HCEC 1CT (cell line): ENCODE measurements around the gene MXRA7.

Source experiments
- DNase-seq: peaks from one replicate; pipeline ENCODE4 v3.0.0-alpha.2; 2017

Gene MXRA7

DNA sequence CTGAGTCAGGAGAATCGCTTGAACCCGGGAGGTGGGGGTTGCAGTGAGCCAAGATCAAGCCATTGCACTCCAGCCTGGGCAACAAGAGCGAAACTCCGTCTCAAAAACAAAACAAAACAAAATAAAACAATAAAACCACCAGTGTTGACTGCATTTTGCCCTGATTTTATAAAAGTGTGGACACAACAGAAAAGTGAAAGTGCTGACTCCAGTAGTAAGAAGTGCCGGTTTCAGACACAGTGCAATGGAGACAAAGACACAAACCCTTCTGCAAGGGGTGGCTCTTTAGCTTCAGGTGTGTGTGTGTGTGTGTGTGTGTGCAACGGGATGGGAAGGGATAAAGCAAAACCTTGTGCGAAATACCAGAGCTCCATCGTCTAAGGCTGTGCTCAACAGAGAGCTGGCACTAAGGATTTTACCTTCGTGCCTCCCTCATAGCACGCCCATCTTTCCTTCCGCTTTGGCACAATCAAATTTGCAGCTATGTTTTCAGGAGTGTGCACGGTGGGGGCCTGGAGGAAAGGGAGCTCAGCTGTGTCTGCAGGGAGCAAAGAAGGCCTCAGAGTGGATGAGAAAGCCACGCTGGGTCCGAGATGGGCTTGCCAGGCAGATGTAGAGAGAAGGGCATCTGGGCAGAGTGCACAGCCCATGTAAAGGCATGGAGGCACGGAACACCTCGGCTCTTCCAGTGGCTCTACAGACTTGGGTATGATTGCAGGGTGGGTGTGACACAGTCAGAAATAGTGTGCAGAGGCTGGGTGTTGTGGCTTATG is 15.5 kb downstream of the MXRA7 start:
- DNase-seq, result no peak

DNA sequence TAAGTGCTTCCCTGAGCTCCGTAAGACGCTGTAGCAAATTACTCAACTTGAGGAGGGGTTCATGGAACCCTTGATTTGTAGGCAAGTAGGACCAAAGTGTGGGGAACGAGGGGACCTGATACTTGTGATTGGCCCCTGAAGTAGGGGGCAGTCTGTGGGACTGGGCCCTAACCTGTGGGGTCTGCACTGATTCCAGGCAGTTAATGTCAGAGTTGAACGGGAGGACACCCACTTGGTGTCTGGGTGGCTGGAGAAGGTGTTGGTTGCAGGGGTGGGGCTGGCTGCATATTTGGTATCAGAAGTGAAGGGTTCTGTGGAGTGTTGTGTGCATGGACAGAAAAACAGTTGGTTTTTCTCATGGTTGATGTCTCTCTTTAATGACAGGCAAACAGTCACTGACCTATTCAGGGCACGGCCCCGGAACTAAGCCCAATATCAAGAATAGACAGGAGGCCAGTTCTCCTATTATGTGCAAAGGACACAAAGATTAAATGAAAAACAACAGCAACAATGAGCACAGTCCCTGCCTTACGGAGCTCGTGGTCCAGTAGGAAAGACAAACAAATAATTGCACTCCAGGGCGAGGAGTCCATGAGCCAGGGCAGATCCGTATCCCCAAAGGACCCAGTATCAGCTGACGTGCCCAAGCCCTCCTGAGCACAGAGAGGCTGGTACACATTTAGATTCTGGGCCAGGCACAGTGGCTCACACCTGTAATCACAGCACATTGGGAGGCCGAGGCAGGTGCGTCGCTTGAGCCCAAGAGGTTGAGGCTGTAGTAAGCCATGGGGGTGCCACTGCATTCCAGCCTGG is 19.2 kb downstream of the MXRA7 start:
- DNase-seq, result no peak

DNA sequence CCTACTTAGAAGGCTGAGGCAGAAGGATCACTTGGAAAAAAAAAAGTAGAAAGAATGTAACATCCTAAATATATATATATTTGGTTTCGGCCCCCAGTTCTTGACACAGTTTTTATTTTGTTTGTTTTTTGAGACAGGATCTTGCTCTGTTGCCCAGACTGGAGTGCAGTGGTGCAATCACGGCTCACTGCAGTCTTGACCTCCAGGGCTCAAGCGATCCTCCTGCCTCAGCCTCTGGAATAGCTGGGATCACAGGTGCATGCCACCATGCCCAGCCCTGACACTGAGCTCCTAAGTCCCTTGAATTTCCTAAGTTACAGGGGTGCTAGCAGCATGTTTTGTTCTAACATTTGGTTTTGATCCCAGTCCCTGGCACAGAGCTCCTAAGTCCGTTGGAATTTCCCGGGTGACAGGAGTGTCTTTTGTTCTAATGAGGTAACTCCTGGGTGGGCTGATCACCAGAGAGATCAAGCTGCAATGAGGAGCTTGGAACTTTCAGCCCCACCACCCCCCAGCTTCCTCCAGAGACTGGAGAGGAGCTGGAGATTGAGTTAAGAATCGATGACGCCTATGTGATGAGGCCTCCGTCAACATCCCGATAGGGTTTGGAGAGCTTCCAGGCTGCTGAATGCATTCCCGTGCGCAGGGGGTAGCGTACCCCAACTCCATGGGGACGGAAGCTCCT is 20.0 kb downstream of the MXRA7 start:
- DNase-seq, result no peak

DNA sequence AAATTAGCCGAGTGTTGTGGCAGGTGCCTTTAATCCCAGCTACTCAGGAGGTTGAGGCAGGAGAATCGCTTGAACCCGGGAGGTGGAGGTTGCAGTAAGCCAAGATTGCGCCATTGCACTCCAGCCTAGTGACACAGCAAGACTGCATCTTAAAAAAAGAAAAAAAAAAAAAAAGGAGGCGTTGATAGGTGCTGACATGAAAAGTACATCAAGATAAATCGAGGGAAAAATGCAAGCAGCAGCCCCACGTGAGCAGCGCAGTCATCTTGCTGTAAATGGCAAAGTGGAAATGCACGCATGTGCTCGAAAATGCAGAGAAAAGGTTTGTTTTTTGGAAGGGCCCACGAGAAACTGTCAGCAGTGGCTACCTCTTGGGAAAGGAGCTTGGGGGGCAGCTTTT is 20.9 kb downstream of the MXRA7 start:
- no peak for DNase-seq

DNA sequence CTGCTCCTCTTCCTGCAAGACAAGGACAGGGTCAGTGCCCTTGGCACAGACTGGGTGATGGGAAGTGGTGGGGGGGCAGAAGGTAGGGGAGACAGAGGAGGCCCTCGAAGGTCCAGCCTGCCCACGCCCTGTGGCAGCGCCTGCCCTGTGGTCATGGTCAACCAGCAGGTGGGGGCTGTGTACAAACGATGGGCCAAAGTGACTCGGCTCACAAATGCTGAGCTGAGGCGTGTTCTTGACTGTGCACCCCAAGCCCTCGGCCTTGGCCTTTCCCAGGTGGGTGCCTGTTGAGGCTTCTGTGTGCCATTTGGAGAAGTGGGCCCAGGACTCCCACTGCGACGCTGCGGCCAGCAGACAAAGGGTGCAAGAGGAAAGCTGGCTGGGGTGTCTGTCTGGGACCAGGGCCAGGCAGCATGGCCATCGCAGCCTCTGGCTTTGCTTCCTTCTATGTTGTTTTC is 22.6 kb downstream of the MXRA7 start:
- DNase-seq, result peak; percentile 41

DNA sequence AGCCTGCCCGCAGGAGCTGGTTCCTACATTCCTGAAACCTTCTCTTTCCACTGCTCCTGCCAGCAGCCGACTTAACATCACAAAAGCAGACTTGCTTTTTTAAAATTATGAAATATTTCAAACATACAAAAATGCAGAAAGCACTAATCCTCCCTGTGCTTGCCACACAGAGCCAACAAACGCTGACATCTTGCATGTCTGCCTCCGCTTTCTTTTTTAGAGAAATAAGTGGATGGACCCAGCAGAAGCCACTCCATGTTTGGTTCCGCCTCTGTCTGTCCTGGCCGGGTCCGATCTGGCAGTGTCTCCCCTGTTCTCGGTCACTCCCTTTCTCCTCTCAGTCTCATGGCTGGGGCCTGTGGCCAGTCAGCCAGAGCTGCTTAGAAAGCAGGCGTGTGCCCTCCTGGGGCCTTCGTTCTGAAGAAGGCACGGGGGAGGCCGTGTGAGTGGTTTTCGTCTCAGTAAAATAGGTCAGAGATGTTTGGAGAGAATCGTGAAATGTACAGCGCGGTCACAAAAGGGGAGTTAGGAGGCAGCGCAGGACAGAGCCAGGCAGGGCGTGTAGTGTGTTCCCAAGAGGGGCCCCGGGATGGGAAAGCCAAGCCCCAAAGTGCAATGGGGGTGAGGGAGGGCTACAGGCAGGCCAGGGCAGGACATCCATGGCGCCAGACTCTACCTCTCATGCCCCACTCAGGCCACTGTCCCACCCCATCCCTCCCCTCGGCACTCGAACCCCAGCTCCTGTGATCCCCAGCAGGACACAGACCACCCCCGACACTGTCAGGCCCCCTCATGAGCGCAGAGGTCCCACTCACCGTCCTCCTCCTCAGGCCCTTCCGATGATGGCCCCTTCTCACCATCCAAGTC is 23.2 kb downstream of the MXRA7 start:
- DNase-seq, result no peak

DNA sequence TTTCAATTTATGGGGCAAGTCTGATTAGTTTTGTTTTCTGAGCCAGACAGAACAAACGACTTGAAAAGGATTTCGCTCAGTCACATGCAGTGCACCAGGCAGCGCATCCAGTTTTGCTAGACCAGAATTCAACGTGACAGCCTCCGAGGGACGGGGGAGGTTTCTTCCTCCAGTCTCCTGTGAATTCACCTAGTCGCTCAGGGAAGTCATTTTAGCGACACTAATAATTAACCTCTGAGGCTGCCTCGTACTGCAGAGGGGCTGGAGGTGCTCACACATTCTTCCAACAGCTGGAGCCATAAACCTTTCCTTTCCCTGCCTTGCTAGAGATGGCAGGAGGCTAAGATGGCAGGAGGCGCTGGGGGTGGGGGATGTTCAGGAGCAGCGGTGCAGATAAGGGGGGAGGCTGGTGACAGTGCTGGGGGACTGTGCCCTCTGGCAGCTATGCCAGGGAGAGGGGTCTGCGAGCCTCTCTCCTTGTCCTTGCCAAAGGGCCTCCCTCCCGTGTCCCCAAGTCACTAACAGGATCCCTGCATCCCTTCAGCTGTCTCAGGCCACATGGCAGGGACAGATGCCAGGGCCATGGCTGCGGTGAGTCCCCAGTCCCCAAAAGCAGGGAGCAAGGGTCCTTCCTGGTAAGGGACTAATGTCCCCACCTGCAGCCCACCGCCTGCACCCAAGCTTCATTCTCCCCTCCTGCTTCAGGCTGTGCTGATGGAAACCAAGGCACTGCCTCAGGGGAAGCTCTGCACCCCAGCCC is 24.0 kb downstream of the MXRA7 start:
- no peak for DNase-seq

DNA sequence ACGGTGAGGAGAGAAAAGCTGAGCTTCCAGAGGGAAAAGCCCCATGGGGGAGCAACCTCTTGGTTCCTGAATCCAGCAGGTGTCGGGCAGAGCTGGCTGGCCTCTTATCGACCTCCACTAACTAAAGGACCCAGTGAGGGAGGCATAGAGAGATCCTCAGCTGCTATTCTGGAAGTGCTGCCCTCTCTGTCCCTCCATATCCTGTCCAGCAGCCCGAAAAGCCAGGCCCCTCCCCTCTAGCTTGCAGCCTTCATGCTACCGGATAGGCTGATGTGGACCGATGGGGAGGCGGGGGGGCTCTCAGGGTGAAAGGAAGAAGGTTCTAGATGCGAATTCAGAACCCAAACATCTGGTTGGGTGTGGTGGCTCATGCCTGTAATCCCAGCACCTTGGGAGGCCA is 24.9 kb downstream of the MXRA7 start:
- no peak for DNase-seq

DNA sequence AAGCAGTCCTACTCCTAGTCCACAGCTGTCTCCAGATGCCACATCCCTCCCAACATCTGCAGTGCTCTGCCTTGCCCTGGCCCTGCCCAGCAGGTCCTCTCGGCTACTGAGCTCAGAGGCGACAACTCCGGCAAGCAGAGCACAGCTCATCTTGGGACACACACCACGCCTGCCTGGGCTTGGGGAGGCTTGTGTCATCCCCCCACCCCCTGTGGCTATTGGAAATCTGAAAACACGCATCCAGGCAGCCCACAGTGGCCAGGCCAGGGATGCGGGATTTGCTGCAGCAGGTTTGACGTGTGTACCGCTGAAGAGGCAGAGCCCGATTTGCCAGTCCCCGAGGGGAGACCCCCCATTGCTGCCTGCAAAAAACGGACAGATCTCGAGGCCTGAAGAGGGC is 25.4 kb downstream of the MXRA7 start:
- DNase-seq, result no peak

DNA sequence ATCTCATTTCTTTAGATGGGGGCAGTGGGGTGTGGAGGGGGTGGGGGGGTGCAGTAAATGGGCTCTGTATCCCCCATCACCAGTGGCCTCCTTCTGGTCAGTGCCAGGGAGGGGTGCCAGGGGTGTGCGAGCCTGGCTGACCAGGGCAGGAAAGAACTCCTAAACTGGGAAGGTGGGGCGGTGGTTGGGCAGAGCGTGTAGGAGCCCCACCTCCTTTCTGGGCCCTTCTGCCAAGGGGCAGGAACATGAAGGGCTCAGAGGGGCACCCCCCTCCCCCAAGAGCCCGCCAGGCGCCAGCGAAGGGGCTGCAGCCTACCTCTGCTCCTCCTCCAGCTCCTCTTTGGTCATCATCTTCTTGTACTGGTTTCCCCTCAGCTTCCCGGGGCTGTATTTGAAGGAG is 26.0 kb downstream of the MXRA7 start:
- DNase-seq, result no peak

DNA sequence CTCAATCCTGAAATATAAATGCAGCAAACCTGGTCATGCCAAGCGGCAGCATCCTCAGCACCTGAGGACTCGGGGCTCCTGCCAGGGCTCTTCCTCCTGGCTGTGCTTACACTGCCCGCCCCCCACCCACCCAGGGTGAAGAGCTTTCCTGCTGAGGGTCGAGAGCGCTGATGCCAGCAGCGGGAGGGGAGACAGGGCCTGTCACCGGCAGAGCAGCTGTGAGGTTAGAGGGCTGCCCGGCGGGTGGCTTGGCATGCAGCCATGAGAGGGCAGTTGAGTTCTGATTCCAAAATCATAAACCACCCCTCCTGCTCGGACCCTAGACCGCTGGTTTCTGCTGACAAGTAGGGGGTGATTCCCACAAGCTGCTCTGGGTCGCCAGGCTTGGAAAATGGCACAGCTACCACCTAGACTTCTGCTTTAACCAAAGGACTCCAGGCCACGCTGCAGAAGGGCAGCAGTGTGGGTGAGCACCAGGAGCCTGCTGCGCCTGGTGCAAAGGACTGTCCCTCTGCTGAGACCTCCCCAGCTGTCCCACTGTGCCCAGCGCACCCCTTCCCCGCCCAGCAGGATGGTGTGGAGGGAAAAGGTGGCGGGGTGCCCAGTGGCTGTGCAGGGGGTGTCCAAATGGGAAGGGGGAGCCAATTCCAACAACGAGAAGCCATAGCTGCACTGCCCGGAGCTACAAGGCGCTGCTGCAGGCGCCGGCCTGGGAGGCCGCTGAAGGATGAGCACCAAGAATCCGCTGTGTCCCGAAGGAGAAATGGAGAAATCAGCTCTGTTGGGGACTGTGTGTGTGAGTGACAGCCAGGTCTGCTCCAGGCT is 26.6 kb downstream of the MXRA7 start:
- no peak for DNase-seq

DNA sequence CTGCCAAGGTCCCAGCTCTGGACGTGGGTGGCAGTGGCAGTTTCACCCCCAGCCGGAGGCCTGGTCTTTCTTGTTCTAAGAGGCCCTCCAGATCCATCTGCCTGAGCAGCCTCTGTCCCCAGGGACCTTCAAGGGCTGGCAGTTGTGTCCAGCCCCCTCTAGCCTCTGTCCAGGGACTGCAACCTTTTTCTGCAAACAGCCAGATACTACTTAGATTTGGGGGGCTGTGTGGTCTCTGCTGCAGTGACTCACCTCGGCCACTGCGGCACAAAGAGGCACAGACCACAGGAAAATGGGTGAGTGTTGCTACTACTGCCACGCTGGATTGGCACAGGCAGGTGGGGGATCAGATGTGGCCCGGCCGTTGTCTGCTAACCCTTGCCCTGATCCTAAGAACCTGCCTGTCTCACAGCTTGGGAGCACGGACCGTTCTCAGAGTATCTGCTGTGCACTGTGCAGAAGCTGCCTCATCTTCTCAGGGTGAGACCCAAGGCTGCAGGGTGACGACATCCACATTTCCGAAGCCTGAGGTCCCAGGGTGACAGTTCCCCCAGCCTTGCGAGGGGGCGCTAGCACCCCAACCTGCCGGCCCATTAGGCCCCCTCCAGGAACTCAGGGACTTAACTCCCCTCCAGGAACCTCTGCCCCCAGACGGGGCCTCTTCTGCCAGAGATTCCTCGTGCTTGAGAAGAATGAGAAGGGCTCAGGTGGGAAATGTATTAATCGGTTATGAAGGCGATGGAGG is 27.6 kb downstream of the MXRA7 start:
- no peak for DNase-seq

DNA sequence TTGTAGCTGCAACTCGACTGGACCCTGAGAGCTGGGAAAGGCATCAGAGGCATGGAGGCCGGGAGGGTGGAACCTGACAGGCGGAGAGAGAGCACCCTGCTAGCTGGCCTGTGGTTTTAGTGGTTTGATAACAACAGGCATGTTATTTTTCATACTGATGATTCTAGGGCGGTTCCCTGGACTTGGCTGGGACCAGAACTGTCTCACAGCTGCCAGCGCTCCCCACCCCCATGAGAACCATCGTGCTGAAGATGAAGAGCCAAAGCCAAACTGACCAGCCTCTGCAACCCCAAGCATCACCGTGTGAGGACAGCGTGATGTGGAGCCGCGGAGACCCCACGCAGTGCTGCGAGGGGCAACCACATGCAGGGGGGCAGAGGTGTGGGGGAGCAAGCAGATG is 28.5 kb downstream of the MXRA7 start:
- no peak for DNase-seq

DNA sequence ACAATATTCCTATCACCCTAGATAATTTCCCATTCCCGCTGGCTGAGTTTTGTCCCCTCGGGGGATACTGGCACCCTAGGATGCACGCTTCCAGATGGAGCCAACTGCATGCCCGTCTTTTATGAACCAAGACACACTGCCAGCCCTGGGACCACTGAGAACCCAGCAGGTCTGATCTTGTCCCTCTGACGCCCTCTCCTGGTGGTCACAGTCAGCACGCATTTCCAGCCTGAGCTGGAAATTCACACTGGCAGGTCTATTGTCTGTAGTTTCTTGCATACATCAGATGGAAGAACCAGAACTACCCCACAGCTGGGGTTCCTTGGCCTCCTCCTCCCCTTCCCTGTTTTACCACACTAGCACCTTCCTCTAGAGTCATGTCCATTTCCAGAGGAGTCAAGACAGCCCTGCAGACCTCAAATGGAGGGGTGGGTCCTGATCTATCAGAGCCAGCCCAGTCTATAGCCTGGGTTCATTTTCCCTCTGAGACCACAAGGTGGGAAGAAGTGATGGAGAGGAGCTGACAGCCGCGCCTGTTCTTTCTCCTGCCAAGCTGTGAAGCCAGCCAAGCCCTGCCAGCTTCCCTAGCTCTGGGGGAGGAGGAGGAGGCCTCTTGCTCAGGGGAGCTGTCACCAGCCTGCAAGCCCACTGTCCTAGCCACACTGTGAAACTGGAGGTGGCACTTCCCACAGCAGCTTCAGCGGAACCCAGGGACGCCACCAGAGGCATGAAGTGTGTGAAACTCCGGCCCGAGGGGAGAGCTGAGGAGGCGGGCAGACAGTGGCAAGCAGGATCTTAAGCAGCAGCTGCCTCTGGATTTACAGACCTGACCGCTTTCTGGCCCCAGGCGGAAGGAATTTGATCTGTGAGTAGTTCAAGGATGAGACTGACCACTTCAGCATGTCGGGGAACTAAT is 29.3 kb downstream of the MXRA7 start:
- DNase-seq, result peak; percentile 47

DNA sequence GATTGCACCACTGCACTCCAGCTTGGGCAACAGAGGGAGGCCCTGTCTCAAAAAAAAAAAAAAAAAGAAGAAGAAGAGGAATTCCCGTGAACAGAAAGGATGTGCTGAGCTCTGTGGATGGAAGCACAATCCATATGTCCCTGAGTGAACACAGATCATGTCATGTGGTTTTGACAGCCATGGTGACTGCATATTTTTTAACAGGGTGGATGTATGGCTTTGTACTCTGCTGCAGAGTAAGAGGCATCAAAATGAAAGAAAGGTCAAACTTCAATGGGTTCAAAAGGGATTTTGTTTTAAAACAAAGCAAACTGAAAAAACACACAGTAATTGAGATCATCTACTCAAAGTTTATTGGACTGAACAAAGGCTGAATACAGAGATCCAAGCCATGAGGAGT is 31.5 kb downstream of the MXRA7 start:
- DNase-seq, result no peak

DNA sequence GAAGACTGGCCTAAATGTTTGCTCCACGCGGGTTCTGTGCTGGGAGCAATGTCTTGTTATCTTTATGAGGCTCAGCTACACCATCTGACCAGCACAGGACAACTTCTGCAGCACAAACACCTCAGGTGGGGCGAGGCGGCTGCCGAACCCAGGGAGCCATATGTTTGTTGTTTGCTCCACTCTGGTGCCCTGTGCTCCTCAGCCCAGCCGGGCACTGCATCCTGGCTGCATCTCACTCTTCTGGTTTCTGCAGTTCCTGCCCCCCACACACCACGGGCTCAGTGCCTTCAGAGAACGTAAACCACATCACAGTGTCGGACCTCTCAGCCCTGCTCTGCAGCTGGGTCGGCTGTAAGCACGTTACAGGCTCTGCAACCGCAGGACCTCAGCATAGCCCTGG is 32.4 kb downstream of the MXRA7 start:
- no peak for DNase-seq

DNA sequence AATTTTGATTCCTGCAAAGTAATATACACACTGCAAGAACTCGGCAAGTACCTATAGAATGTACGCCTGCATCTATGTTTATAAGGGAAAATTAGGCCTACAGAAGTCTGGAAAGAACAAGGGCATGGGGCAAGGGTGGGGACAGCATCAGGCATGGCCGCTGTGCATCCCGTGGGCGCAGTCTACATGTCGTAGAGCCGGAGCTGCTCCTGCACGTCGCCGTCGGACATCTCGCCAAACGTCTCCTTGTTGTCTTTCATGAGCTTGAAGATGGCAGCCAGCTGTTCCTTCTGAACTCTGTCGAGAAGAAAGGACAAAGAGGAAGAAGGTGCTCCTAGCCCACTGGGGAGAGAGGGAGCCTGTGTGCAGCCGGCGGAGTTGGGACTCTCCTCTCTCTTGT is 33.4 kb downstream of the MXRA7 start:
- no peak for DNase-seq

DNA sequence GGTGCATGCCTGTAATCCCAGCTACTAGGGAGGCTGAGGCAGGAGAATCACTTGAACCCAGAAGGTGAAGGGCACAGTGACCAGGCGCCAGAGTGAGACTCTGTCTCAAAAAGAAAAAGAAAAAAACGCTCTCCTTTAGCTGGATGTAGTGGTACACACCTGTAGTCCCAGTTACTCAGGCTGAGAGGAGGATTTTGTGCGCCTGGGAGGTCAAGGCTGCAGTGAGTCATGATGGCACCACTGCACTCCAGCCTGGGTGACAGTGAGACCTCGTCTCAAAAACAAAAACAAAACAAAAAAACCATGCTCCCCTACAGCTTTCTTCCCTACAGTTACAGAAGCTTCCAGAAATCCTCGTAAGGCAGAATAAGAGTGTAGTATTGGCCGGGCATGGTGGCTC is 34.1 kb downstream of the MXRA7 start:
- DNase-seq, result no peak

DNA sequence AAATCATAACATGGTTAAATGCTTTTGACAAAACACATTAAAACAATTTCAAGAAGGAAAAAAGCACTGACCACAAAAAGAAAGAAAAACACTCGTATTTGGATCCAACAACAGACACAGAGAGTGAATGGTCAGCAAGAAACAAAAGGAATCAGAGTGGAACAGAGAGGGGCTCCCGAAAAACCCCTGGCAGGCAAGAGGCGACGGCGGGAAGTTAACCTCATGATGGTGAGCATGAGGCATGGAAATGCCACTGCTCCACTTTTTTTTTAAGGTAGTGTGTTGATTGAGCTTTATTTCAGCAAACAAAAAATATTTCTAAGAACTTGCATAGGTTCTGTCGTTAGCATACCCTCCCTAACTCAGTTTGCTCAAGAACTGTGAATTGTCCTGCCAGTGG is 35.1 kb downstream of the MXRA7 start:
- no peak for DNase-seq
